Activated CD8-positive, alpha-beta T cell treated with anti-CD3 and anti-CD28 coated beads for 36 hours (primary cell): ENCODE data around the gene SLC30A1. TPM values are rescaled to one million over a fixed set of nuclear protein-coding genes. Genes with fewer than 3 reads are reported as not detected.

Experiments
- ATAC-seq: fragments of 200-7000 bp; cut with Tn5 transposase; one replicate; pipeline ENCODE4 v1.10.0; 2021; ENCODE audit warnings: mild to moderate bottlenecking, moderate library complexity
- CTCF ChIA-PET: fragments of 350-600 bp; sonication (Branson Sonifier 250); formaldehyde crosslinking; loops from one replicate; lab custom pipeline; 2021; ENCODE audit warnings: antibody characterized with exemption; lab: Charles Lee
- POLR2A ChIA-PET: fragments of 350-600 bp; sonication (Branson Sonifier 250); formaldehyde crosslinking; loops from one replicate; lab custom pipeline; 2021; ENCODE audit warnings: antibody characterized with exemption; lab: Charles Lee
- DNase-seq: peaks from one replicate; pipeline ENCODE4 v3.0.0-alpha.2; 2020
- H3K27ac Mint-ChIP-seq: one replicate; pipeline ENCODE4 v1.8.0; 2021; ENCODE audit warnings: mild to moderate bottlenecking, mixed read lengths
- H3K27me3 Mint-ChIP-seq: one replicate; pipeline ENCODE4 v1.8.0; 2021; ENCODE audit warnings: mixed read lengths
- H3K36me3 Mint-ChIP-seq: one replicate; pipeline ENCODE4 v1.8.0; 2021; ENCODE audit warnings: low read depth, mixed read lengths
- H3K4me1 Mint-ChIP-seq: one replicate; pipeline ENCODE4 v1.8.0; 2021; ENCODE audit warnings: low read depth, mixed read lengths
- H3K4me3 Mint-ChIP-seq: one replicate; pipeline ENCODE4 v1.8.0; 2021; ENCODE audit warnings: mild to moderate bottlenecking, moderate library complexity, mixed read lengths
- H3K9me3 Mint-ChIP-seq: one replicate; pipeline ENCODE4 v1.8.0; 2021; ENCODE audit warnings: mixed read lengths
- intact Hi-C: fragments of 100-400 bp; cut with micrococcal nuclease; formaldehyde crosslinking; loops from one replicate; pipeline ENCODE4 v1.10.0; 2022
- total RNA-seq, 2 experiments: library from RNA; stranded (reverse); gene quantifications; one replicate each; pipeline ENCODE4 v1.2.3, GENCODE V29; 2021
- TF ChIP-seq, protein P1 (sequence below): fragments of 200-600 bp; IDR thresholded peaks from one replicate; pipeline ENCODE4 v1.8.0; 2022; ENCODE audit warnings: antibody characterized with exemption, mild to moderate bottlenecking

The SLC30A1 gene
- total RNA-seq, 2 experiments from 2014 or later: 6.2 to 7.2 TPM

DNA sequence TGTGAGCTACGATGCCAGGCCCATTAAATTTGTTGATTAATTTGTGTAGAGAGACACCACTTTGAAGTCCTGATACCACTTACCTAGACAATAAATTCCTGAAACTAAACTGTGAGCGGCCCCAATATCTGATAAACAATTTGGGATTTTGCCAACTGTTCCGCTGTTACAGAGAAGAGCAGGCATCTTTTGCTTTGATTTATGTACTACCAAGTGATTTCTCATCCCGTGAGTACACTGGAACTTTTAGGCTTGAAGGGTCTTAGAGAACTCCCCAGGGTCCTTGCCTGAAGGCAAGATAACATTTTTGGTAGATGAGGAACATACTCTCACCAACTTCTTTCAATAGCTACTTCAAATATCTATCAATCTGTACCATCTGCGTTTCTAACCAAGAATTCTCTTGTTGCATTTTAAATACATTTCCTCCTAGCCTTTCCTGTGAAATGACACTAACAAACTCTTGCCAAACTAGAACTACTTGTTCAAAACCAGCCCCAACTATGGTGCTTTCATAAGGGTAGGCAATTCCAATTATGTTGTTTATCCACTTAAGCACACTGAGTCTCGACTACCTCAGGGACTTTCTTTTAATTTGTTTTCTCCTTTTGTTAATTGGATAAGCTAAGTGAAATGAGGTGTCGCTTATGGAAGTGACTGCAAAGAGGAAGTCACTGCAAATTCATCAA, 23.2 kb upstream of the SLC30A1 start:
- H3K27me3 Mint-ChIP-seq: peaks cover 4% of the 10 kb centered on the region
- H3K4me3 Mint-ChIP-seq: no peak overlapping the region
- H3K9me3 Mint-ChIP-seq: no peaks in the 10 kb centered on the region
- ATAC-seq (no peak), DNase-seq (no peak)
- POLR2A ChIA-PET: no interaction called here
- H3K27ac Mint-ChIP-seq: no peak overlapping the region
- peaks cover 14% of the 10 kb centered on the region for H3K4me1 Mint-ChIP-seq
- TF ChIP-seq, protein P1, sequence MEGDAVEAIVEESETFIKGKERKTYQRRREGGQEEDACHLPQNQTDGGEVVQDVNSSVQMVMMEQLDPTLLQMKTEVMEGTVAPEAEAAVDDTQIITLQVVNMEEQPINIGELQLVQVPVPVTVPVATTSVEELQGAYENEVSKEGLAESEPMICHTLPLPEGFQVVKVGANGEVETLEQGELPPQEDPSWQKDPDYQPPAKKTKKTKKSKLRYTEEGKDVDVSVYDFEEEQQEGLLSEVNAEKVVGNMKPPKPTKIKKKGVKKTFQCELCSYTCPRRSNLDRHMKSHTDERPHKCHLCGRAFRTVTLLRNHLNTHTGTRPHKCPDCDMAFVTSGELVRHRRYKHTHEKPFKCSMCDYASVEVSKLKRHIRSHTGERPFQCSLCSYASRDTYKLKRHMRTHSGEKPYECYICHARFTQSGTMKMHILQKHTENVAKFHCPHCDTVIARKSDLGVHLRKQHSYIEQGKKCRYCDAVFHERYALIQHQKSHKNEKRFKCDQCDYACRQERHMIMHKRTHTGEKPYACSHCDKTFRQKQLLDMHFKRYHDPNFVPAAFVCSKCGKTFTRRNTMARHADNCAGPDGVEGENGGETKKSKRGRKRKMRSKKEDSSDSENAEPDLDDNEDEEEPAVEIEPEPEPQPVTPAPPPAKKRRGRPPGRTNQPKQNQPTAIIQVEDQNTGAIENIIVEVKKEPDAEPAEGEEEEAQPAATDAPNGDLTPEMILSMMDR: no peak
- CTCF ChIA-PET: no interaction called here
- H3K36me3 Mint-ChIP-seq: no peaks in the 10 kb centered on the region
- intact Hi-C loops: no loop called here

DNA sequence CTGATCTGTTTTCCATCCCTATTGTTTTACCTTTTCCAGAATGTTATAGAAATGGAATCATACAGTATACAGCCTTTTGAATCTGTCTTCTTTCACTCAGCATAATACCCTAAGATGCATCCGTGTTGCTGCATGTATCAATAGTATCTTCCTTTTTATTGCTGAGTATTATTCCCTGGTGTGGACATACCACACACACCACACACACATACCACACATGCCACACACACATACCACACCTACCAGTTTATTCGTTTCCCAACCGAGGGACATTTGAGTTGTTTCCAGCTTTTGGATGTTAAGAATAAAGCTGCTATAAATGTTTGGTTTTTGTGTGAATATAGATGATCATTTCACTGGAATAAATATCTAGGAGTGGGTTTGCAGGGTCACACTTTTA, 22.2 kb upstream of the SLC30A1 start:
- H3K27me3 Mint-ChIP-seq: peaks cover 4% of the 10 kb centered on the region
- POLR2A ChIA-PET: no interaction called here
- H3K9me3 Mint-ChIP-seq: no peaks in the 10 kb centered on the region
- H3K4me3 Mint-ChIP-seq: no peak overlapping the region
- DNase-seq (no peak), ATAC-seq (no peak)
- intact Hi-C loops: no loop called here
- TF ChIP-seq, protein P1: no peak
- no peak overlapping the region for H3K27ac Mint-ChIP-seq
- CTCF ChIA-PET: interaction anchor here (1.8 kb wide), 1 partner anchor 12 kb away, joined by 5 read pairs; no protein-coding TSS in a partner anchor
- H3K36me3 Mint-ChIP-seq: no peaks in the 10 kb centered on the region
- H3K4me1 Mint-ChIP-seq: peaks cover 7% of the 10 kb centered on the region

DNA sequence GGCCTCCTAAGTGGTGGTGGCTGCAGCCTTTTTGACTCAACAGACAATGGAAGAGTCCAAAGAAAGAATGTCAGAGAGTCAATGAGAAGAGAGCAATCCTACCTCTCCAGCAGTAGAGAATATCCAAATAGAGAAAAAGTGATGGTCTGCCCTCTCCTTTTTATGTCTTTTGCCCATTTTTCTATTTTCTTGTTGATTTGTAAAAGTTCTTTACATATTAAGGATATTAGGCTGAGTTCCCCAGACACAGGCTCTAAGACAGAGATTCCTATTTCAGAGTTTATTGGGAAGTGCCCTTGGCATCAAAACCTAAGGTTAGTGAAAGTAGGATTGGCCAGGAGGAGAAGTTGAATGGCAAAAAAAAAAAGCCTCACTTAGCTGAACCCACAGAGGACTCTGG, 20.3 kb upstream of the SLC30A1 start:
- H3K27ac Mint-ChIP-seq: no peak overlapping the region
- TF ChIP-seq, protein P1: no peak
- no peak for ATAC-seq
- peaks cover 7% of the 10 kb centered on the region for H3K4me1 Mint-ChIP-seq
- H3K36me3 Mint-ChIP-seq: no peaks in the 10 kb centered on the region
- no peak overlapping the region for H3K4me3 Mint-ChIP-seq
- H3K27me3 Mint-ChIP-seq: peaks cover 6% of the 10 kb centered on the region
- ChIA-PET POLR2A (no interaction called here), CTCF (interaction anchor here (1.1 to 1.8 kb wide), 2 partner anchors 10 to 11 kb away, joined by 4 to 5 read pairs; no protein-coding TSS in a partner anchor)
- DNase-seq: no peak
- no peaks in the 10 kb centered on the region for H3K9me3 Mint-ChIP-seq
- intact Hi-C loops: no loop called here

DNA sequence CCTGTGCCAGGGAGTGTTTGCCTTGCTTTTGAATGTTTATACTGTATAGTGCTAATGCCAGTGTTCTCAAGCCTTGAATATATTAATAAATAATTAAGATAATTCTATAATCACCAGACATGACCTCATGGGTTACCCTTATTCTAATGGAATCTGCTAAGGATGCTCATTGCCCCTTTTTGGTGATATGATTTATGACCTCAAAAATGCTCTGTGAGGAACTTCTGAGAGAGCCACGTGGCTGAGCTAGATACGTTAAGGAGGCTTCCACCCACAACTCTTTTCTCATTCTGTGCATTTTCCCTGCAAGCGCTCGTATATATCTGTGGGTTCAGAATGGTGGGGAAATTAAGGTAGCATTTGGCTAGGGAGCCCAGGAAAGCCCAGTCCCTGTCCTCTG, 19.6 kb upstream of the SLC30A1 start:
- no peak for ATAC-seq
- no peak for DNase-seq
- no peak overlapping the region for H3K27ac Mint-ChIP-seq
- no peaks in the 10 kb centered on the region for H3K9me3 Mint-ChIP-seq
- TF ChIP-seq, protein P1: no peak
- intact Hi-C loops: no loop called here
- no peak overlapping the region for H3K4me3 Mint-ChIP-seq
- no peaks in the 10 kb centered on the region for H3K36me3 Mint-ChIP-seq
- H3K27me3 Mint-ChIP-seq: peaks cover 6% of the 10 kb centered on the region
- POLR2A ChIA-PET: no interaction called here
- CTCF ChIA-PET: no interaction called here
- H3K4me1 Mint-ChIP-seq: peaks cover 7% of the 10 kb centered on the region

DNA sequence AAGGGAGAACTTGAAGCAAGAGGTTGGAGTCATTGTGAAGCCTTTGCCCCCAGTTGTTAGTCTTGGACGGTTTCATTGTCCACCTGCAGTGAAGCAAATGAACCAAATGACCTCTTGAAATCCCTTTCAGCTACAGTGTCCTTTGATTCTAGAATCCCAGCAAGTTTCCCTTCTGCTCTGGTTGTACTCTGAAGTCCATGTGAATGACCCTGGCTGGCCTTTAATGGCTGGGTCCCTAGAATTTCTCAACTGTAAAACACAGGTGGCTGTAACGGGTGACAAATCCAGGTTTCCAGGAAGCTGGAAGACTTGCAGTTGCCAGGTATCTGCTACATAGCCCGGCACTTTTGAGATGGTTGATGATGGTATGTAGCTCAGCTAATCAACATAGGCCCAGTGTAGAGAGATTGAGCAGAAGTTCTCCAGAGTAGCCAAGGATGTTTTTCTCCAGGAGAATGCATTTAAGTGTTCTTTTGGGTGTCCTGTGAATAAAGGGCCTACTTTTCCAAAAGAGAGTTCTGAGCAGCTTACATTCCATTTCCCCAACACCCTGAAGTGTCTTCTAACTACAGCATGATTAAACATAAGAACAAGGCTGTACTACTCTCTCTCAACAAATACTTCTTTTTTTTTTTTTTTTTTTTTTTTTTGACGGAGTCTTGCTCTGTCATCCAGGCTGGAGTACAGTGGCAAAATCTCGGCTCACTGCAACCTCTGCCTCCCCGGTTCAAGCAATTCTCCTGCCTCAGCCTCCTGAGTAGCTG, 17.6 kb upstream of the SLC30A1 start:
- intact Hi-C loops: no loop called here
- H3K4me1 Mint-ChIP-seq: peaks cover 7% of the 10 kb centered on the region
- H3K27me3 Mint-ChIP-seq: peaks cover 13% of the 10 kb centered on the region
- no peaks in the 10 kb centered on the region for H3K9me3 Mint-ChIP-seq
- DNase-seq: no peak
- ChIA-PET POLR2A (interaction anchor here (0.9 to 1.2 kb wide), 4 partner anchors 17 to 439 kb away, joined by 3 to 7 read pairs (median 3); partner anchors contain the start of genes DTL, INTS7 and SLC30A1), CTCF (interaction anchor here (1.1 to 1.2 kb wide), 4 partner anchors 12 to 59 kb away, joined by 3 read pairs; partner anchors contain the start of gene SLC30A1)
- no peaks in the 10 kb centered on the region for H3K36me3 Mint-ChIP-seq
- no peak overlapping the region for H3K4me3 Mint-ChIP-seq
- ATAC-seq: no peak
- H3K27ac Mint-ChIP-seq: no peak overlapping the region
- TF ChIP-seq, protein P1: no peak
